Spleen (tissue), 11 donors: ENCODE measurements around the gene FTCDNL1. TPM values are rescaled to one million over a fixed set of nuclear protein-coding genes. Genes with fewer than 3 reads are reported as not detected.

ENCODE experiments used
- DNase-seq: peaks from one replicate; pipeline ENCODE4 v3.0.0-alpha.2; 2020
- H3K27ac ChIP-seq, 8 donors: fragments of 200-600 bp; sonication (generic) in 7 of 8; 1 replicate in 4 of 8; 2 replicates in 4 of 8; pipeline versions ENCODE4 v1.5.0 to v1.8.0; 2016 to 2021; ENCODE audit warnings: inconsistent platforms in 4 of 8, mild to moderate bottlenecking in 4 of 8, moderate library complexity in 1 of 8
- H3K27me3 ChIP-seq, 7 donors: fragments of 200-600 bp; sonication (generic) in 6 of 7; replicated peaks in 1 of 7; 1 replicate in 4 of 7; 2 replicates in 3 of 7; pipeline versions ENCODE4 v1.5.0 to v1.8.0; 2016 to 2021; ENCODE audit warnings: inconsistent platforms in 3 of 7, mild to moderate bottlenecking in 1 of 7
- H3K36me3 ChIP-seq, 6 donors: fragments of 200-600 bp; sonication (generic) in 5 of 6; 1 replicate in 4 of 6; 2 replicates in 2 of 6; pipeline versions ENCODE4 v1.5.0 to v1.8.0; 2016 to 2021; ENCODE audit warnings: inconsistent platforms in 2 of 6
- H3K4me1 ChIP-seq, 6 donors: fragments of 200-600 bp; sonication (generic) in 5 of 6; 1 replicate in 3 of 6; 2 replicates in 3 of 6; pipeline versions ENCODE4 v1.5.0 to v1.8.0; 2016 to 2021; ENCODE audit warnings: inconsistent platforms in 3 of 6
- H3K4me3 ChIP-seq, 8 donors: fragments of 200-600 bp; sonication (generic) in 7 of 8; 1 replicate in 4 of 8; 2 replicates in 4 of 8; pipeline versions ENCODE4 v1.5.0 to v1.8.0; 2016 to 2021; ENCODE audit warnings: inconsistent platforms in 4 of 8, mild to moderate bottlenecking in 4 of 8, moderate library complexity in 2 of 8
- H3K9me3 ChIP-seq, 8 donors: fragments of 200-600 bp; sonication (generic) in 7 of 8; 1 replicate in 4 of 8; 2 replicates in 4 of 8; pipeline versions ENCODE4 v1.5.0 to v1.8.0; 2016 to 2021; ENCODE audit warnings: inconsistent platforms in 4 of 8
- POLR2A ChIP-seq, 3 donors: fragments of 450-650 bp; IDR thresholded peaks; one replicate each; pipeline ENCODE4 v1.5.1; 2017; ENCODE audit warnings: antibody characterized with exemption in 3 of 3, mild to moderate bottlenecking in 1 of 3
- POLR2AphosphoS5 ChIP-seq, 3 donors: sonication (generic); formaldehyde crosslinking; IDR thresholded peaks; one replicate each; pipeline ENCODE4 v1.5.1; 2017; ENCODE audit warnings: antibody characterized with exemption in 3 of 3
- WGBS, 5 donors: extraction: QIAGEN DNeasy Blood & Tissue Kit in 3 of 5; methylation state at CpG; one replicate each; pipeline versions ENCODE4 v1.1.5 to v1.1.7; 2013 to 2018; 5-methylcytosine and 5-hydroxymethylcytosine counted together
- intact Hi-C: fragments of 100-400 bp; cut with DNase I; formaldehyde crosslinking; loops from one replicate; pipeline ENCODE4 v1.15.0; 2023; ENCODE audit warnings: low total_unique reads
- polyA plus RNA-seq, 3 donors: library from polyadenylated mRNA; stranded (reverse); fragments of 200-250 nt; gene quantifications; one replicate each; pipeline ENCODE4 v1.2.1, GENCODE V29; 2013
- total RNA-seq, 7 donors: library from RNA; depleted of rRNA in 3 of 7; stranded (reverse); fragments of >200 nt in 3 of 7; fragmentation: NEBNext Ultra II Directional in 4 of 7; extraction: Animal tissue kit (Norgen Biotek cat#: 25700) in 4 of 7; gene quantifications; one replicate each; pipeline versions ENCODE4 v1.1.0 to v1.2.1, GENCODE V29; 2016 to 2021
- TF ChIP-seq, protein P1 (sequence below), 11 experiments: fragments of 200-600 bp in 7 of 11; fragments of 450-650 bp in 4 of 11; sonication (generic) in 4 of 11; IDR thresholded peaks in 8 of 11; conservative IDR thresholded peaks in 3 of 11; 1 replicate in 7 of 11; 2 replicates in 4 of 11; pipeline versions ENCODE4 v1.4.0 to v1.8.0; 2016 to 2021; ENCODE audit warnings: antibody characterized with exemption in 11 of 11, inconsistent platforms in 4 of 11, mild to moderate bottlenecking in 1 of 11
- donor health status: healthy with polysubstance abuse.
- donor health status: DM: no; HTN: no; CAD: no; lungs with moderate emphysema.
- donor health status: DM: no; HTN: no; CAD: no.
- donor health status: Bipolar disorder and iron deficiency.
- donor health status: healthy.
- donor health status: DM: no; HTN: no; CAD: no.
- donor health status: DM: yes; HTN: yes; CAD: no.

The FTCDNL1 gene
- total and polyA plus RNA-seq, 10 donors = 2.1 to 10.3 (median 7.0) TPM

DNA sequence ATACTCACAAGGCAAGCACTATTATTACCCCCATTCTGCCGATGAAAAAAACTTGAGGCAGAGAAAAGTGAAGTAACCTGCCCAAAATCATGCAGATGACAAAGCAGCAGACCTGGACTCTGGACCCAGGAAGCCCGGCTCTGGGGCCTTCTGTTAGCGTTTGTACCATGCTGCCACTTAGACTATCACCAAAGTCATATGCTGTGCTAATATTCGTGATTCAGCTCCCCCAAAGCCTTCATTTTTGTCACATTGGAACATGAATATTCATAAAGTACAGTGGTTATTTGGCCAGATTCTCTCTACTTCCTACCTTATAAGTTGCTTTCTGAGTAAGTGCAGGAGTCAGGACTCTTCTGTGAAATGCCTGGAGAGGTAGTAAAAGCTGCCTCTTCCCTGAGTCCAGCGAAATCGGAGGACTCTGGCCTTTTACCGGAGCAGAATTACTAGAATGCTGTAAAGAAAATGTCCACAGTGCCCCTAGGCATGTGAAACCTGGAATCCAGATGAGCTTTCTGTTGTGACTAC, 86.7 kb downstream of the FTCDNL1 start:
- no peak overlapping the region for H3K4me3 ChIP-seq
- WGBS, 5 donors = 85 to 96% (median 91%) methylated on average over 7 of the region's 7 CpGs
- no peak overlapping the region for H3K27ac ChIP-seq
- H3K27me3 ChIP-seq = no peaks in the 10 kb centered on the region
- H3K36me3 ChIP-seq = no peaks in the 10 kb centered on the region
- intact Hi-C loops = no loop called here
- H3K4me1 ChIP-seq = no peaks in the 10 kb centered on the region
- no peak for TF ChIP-seq POLR2A (IDR thresholded peaks at IDR 0.05)
- TF ChIP-seq, protein P1, sequence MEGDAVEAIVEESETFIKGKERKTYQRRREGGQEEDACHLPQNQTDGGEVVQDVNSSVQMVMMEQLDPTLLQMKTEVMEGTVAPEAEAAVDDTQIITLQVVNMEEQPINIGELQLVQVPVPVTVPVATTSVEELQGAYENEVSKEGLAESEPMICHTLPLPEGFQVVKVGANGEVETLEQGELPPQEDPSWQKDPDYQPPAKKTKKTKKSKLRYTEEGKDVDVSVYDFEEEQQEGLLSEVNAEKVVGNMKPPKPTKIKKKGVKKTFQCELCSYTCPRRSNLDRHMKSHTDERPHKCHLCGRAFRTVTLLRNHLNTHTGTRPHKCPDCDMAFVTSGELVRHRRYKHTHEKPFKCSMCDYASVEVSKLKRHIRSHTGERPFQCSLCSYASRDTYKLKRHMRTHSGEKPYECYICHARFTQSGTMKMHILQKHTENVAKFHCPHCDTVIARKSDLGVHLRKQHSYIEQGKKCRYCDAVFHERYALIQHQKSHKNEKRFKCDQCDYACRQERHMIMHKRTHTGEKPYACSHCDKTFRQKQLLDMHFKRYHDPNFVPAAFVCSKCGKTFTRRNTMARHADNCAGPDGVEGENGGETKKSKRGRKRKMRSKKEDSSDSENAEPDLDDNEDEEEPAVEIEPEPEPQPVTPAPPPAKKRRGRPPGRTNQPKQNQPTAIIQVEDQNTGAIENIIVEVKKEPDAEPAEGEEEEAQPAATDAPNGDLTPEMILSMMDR (IDR thresholded peaks at IDR 0.05 in 8 of 11, conservative IDR thresholded peaks at IDR 0.05 in 3 of 11) = no peak
- TF ChIP-seq POLR2AphosphoS5 (IDR thresholded peaks at IDR 0.05) = no peak
- no peaks in the 10 kb centered on the region for H3K9me3 ChIP-seq
- no peak for DNase-seq

- no peak for DNase-seq
- 77 to 89% (median 87%) methylated on average over 4 of the region's 4 CpGs for WGBS, 5 donors
- Histone ChIP-seq H3K4me1 (no peaks in the 10 kb centered on the region), H3K27ac (no peak overlapping the region), H3K4me3 (no peak overlapping the region), H3K9me3 (no peaks in the 10 kb centered on the region), H3K27me3 (no peaks in the 10 kb centered on the region), H3K36me3 (no peaks in the 10 kb centered on the region)
- intact Hi-C loops = no loop called here
- TF ChIP-seq POLR2A (IDR thresholded peaks at IDR 0.05) (no peak), POLR2AphosphoS5 (IDR thresholded peaks at IDR 0.05) (no peak)
- TF ChIP-seq, protein P1 (IDR thresholded peaks at IDR 0.05 in 8 of 11, conservative IDR thresholded peaks at IDR 0.05 in 3 of 11) = no peak
These were observed 88.0 kb downstream of the FTCDNL1 start for GRCh38 chr2:199762963-199763362.

DNA sequence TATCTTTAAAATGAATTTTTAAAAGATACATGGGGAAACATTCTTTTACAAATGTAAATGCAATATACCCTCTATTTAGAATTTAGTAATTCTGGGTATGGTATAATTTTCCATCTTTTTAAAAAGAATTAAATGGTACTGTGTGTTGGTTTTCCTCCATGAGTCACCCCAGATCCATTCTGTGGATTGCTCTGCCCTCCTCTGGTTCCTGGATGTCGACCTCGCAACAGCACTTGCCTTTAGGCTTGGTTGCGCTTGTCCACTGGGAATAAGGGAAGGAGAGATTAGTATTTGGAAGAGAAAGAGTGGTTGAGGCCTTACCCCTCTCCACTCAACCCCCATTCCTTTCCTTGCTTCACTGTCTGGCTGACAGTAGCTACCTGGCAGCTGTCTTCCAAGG, 90.4 kb downstream of the FTCDNL1 start:
- Histone ChIP-seq H3K4me3 (no peak overlapping the region), H3K27ac (no peak overlapping the region), H3K36me3 (no peaks in the 10 kb centered on the region), H3K9me3 (no peaks in the 10 kb centered on the region), H3K4me1 (peaks cover 0 to 6% (median 0%) of the 10 kb centered on the region in 6 donors), H3K27me3 (no peaks in the 10 kb centered on the region)
- no peak for DNase-seq
- WGBS, 5 donors = 84 to 94% (median 93%) methylated on average over 3 of the region's 3 CpGs
- intact Hi-C loops = no loop called here
- TF ChIP-seq POLR2AphosphoS5 (IDR thresholded peaks at IDR 0.05) (no peak), POLR2A (IDR thresholded peaks at IDR 0.05) (no peak)
- TF ChIP-seq, protein P1 (IDR thresholded peaks at IDR 0.05 in 8 of 11, conservative IDR thresholded peaks at IDR 0.05 in 3 of 11) = no peak

DNA sequence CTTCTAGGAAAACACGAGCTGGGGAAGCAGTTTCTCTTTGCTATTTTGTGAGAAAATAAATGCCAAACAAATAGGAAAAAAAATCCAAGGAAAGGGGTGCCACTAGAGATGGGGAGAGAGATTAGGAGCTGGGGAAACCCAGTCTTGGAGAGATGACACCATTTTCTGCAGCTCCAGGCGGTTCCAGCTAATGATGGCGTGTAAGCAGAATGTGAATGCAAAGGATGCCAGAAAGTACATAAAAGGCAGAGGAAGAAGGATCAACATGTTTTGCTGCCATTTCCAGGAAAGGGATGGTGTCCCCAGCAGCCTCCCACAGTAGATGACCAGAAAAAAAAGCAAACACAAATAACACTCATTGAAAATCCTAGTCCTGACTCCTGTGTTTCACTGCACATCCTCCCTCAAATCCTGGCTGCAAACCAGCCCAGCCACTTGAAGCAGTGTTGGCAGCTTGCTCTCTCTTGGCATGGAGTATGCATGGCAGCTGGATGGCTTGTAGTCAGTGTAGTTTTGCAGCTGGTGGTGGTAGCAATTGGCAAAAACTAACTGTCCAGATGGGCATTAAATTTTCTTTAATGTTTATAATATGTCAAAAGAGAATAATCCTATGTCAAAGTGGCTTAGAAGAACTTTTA, 93.6 kb downstream of the FTCDNL1 start:
- DNase-seq = no peak
- H3K4me1 ChIP-seq = peaks cover 0 to 6% (median 0%) of the 10 kb centered on the region in 6 donors
- H3K27me3 ChIP-seq = no peaks in the 10 kb centered on the region
- peak overlapping the region in 1 of 8 donors; percentile 7 for H3K27ac ChIP-seq
- WGBS, 5 donors = 68 to 74% (median 74%) methylated on average over 3 of the region's 3 CpGs
- peaks cover 0 to 1% (median 0%) of the 10 kb centered on the region in 8 donors for H3K9me3 ChIP-seq
- no peaks in the 10 kb centered on the region for H3K36me3 ChIP-seq
- H3K4me3 ChIP-seq = no peak overlapping the region
- intact Hi-C loops = no loop called here
- TF ChIP-seq, protein P1 (IDR thresholded peaks at IDR 0.05 in 8 of 11, conservative IDR thresholded peaks at IDR 0.05 in 3 of 11) = no peak
- TF ChIP-seq POLR2AphosphoS5 (IDR thresholded peaks at IDR 0.05) = peak in 1 of 3 donors; percentile 7
- TF ChIP-seq POLR2A (IDR thresholded peaks at IDR 0.05) = no peak
